H1 (cell line): Measurements from ENCODE around the gene TXNRD2. TPM values are rescaled to one million over a fixed set of nuclear protein-coding genes. Genes with fewer than 3 reads are reported as not detected.

Source experiments
- CTCF ChIA-PET: fragments of 300-600 bp; sonication (Branson Sonifier 250); formaldehyde crosslinking; loops from one replicate; lab custom pipeline; 2021; ENCODE audit not compliant: partially characterized antibody; lab: Charles Lee
- POLR2A ChIA-PET: fragments of 300-600 bp; sonication (Branson Sonifier 250); formaldehyde crosslinking; loops from one replicate; lab custom pipeline; 2021; ENCODE audit warnings: inconsistent platforms; ENCODE audit not compliant: partially characterized antibody; lab: Charles Lee
- DNase-seq, 2 experiments: peaks; one replicate each; pipeline versions ENCODE4 v3.0.0 to v3.0.0-alpha.2; 2010 to 2022; ENCODE audit warnings: low spot score in 2 of 2, low read depth in 1 of 2, mixed read lengths in 1 of 2
- FAIRE-seq: peaks from 2 replicates; lab custom pipeline; 2011; peaks lifted over from hg19 to GRCh38; lab: Jason Lieb, UNC
- H2AFZ ChIP-seq: 2 replicates; pipeline ENCODE4 v1.8.1; 2012; ENCODE audit warnings: low read length, inconsistent platforms
- H2AK5ac ChIP-seq: 2 replicates; pipeline ENCODE4 v1.6.1; 2013; ENCODE audit warnings: low read depth, low read length
- H2BK120ac ChIP-seq: replicated peaks from 2 replicates; pipeline ENCODE3; 2013; ENCODE audit warnings: low read depth, low read length, inconsistent platforms
- H2BK12ac ChIP-seq: 2 replicates; pipeline ENCODE4 v1.6.1; 2013; ENCODE audit warnings: low read depth, low read length
- H2BK15ac ChIP-seq: 2 replicates; pipeline ENCODE4 v1.6.1; 2013; ENCODE audit warnings: low read length
- H2BK20ac ChIP-seq: 2 replicates; pipeline ENCODE4 v1.6.1; 2013; ENCODE audit warnings: low read length
- H2BK5ac ChIP-seq: 2 replicates; pipeline ENCODE4 v1.6.1; 2013; ENCODE audit warnings: low read depth, low read length
- H3K14ac ChIP-seq: 2 replicates; pipeline ENCODE4 v1.6.1; 2013; ENCODE audit warnings: inconsistent platforms; ENCODE audit not compliant: insufficient read length
- H3K18ac ChIP-seq: 2 replicates; pipeline ENCODE4 v1.6.1; 2013; ENCODE audit warnings: low read length; ENCODE audit errors: extremely low read depth
- H3K23ac ChIP-seq: 2 replicates; pipeline ENCODE4 v1.6.1; 2013; ENCODE audit warnings: inconsistent platforms; ENCODE audit not compliant: insufficient read length
- H3K23me2 ChIP-seq: 2 replicates; pipeline ENCODE4 v1.6.1; 2013; ENCODE audit warnings: low read depth, low read length
- H3K27ac ChIP-seq: 2 replicates; pipeline ENCODE4 v1.6.1; 2011; ENCODE audit warnings: low read depth, low read length, inconsistent platforms
- H3K27me3 ChIP-seq, 4 experiments: replicated peaks in 1 of 4; 1 replicate in 1 of 4; 2 replicates in 3 of 4; pipeline versions ENCODE4 v1.6.1 to v1.8.1; 2011 to 2013; ENCODE audit warnings: low read length in 3 of 4, mild to moderate bottlenecking in 3 of 4, inconsistent platforms in 2 of 4, mixed read lengths in 2 of 4, moderate library complexity in 1 of 4; ENCODE audit not compliant: control insufficient read depth in 3 of 4, insufficient read depth in 3 of 4; ENCODE audit errors: extremely low read depth in 1 of 4
- H3K36me3 ChIP-seq, 4 experiments: 2 replicates each; pipeline versions ENCODE4 v1.6.1 to v1.8.1; 2011 to 2013; ENCODE audit warnings: mild to moderate bottlenecking in 4 of 4, low read length in 3 of 4, moderate library complexity in 2 of 4, control low read depth in 1 of 4, inconsistent platforms in 1 of 4; ENCODE audit not compliant: insufficient read depth in 4 of 4, control insufficient read depth in 2 of 4
- H3K4ac ChIP-seq: replicated peaks from 2 replicates; pipeline ENCODE3; 2013; ENCODE audit warnings: low read length, low read depth, mixed read lengths, inconsistent platforms; ENCODE audit not compliant: insufficient read length
- H3K4me1 ChIP-seq, 4 experiments: replicated peaks in 1 of 4; 1 replicate in 1 of 4; 2 replicates in 3 of 4; pipeline versions ENCODE4 v1.6.1 to v1.8.1; 2011 to 2013; ENCODE audit warnings: low read length in 3 of 4, inconsistent platforms in 2 of 4, mixed read lengths in 1 of 4; ENCODE audit not compliant: insufficient read depth in 4 of 4, control insufficient read depth in 3 of 4
- H3K4me2 ChIP-seq, 2 experiments: 2 replicates each; pipeline versions ENCODE4 v1.6.1 to v1.8.1; 2011 to 2013; ENCODE audit warnings: low read depth in 2 of 2, low read length in 2 of 2, control low read depth in 1 of 2, inconsistent platforms in 1 of 2, mild to moderate bottlenecking in 1 of 2; ENCODE audit not compliant: insufficient read depth in 1 of 2
- H3K4me3 ChIP-seq, 4 experiments: fragments of 200-600, 300-600 bp in 1 of 4; sonication (generic), shearing (Covaris generic), sonication (Bioruptor Twin) in 1 of 4; 2 replicates each; pipeline versions ENCODE4 v1.5.1 to v1.8.1; 2011 to 2016; ENCODE audit warnings: low read length in 4 of 4, low read depth in 3 of 4, control low read depth in 2 of 4, inconsistent platforms in 2 of 4, mild to moderate bottlenecking in 2 of 4, mixed read lengths in 1 of 4, moderate library complexity in 1 of 4; ENCODE audit not compliant: insufficient read depth in 2 of 4; ENCODE audit errors: extremely low read depth in 1 of 4
- H3K56ac ChIP-seq: replicated peaks from 2 replicates; pipeline ENCODE3; 2013; ENCODE audit warnings: low read depth, mild to moderate bottlenecking, mixed read lengths, low read length, inconsistent platforms; ENCODE audit not compliant: insufficient read length
- H3K79me1 ChIP-seq: 2 replicates; pipeline ENCODE4 v1.6.1; 2013; ENCODE audit warnings: low read depth, low read length, control low read depth
- H3K79me2 ChIP-seq, 2 experiments: 2 replicates each; pipeline versions ENCODE4 v1.6.1 to v1.8.1; 2012 to 2013; ENCODE audit warnings: low read length in 2 of 2, mild to moderate bottlenecking in 2 of 2, inconsistent platforms in 1 of 2; ENCODE audit not compliant: insufficient read depth in 2 of 2, control insufficient read depth in 1 of 2
- H3K9ac ChIP-seq, 4 experiments: replicated peaks in 1 of 4; 1 replicate in 1 of 4; 2 replicates in 3 of 4; pipeline versions ENCODE4 v1.6.1 to v1.8.1; 2011 to 2013; ENCODE audit warnings: low read depth in 3 of 4, low read length in 3 of 4, control low read depth in 2 of 4, mild to moderate bottlenecking in 2 of 4, moderate library complexity in 2 of 4, inconsistent platforms in 1 of 4; ENCODE audit errors: extremely low read depth in 1 of 4
- H3K9me3 ChIP-seq, 2 experiments: 2 replicates each; pipeline versions ENCODE4 v1.6.1 to v1.8.1; 2012 to 2013; ENCODE audit warnings: mild to moderate bottlenecking in 2 of 2, moderate library complexity in 2 of 2, control low read depth in 1 of 2, inconsistent platforms in 1 of 2, low read depth in 1 of 2, low read length in 1 of 2, mixed read lengths in 1 of 2; ENCODE audit not compliant: insufficient read depth in 2 of 2
- H4K20me1 ChIP-seq, 2 experiments: replicated peaks in 1 of 2; 2 replicates each; pipeline versions ENCODE3 to v1.8.1; 2011 to 2013; ENCODE audit warnings: inconsistent platforms in 2 of 2, low read length in 2 of 2, mild to moderate bottlenecking in 1 of 2; ENCODE audit not compliant: insufficient read depth in 2 of 2, control insufficient read depth in 1 of 2
- H4K5ac ChIP-seq: 2 replicates; pipeline ENCODE4 v1.6.1; 2013; ENCODE audit warnings: low read length, low read depth, mixed read lengths, inconsistent platforms; ENCODE audit not compliant: insufficient read length
- H4K8ac ChIP-seq: 2 replicates; pipeline ENCODE4 v1.8.0; 2013; ENCODE audit warnings: mild to moderate bottlenecking, moderate library complexity, low read length, inconsistent platforms; ENCODE audit not compliant: insufficient read depth; ENCODE audit errors: extremely low read depth
- H4K91ac ChIP-seq: replicated peaks from 2 replicates; pipeline ENCODE3; 2013; ENCODE audit warnings: low read length, mixed read lengths, inconsistent platforms; ENCODE audit not compliant: insufficient read length
- CREB1 ChIP-seq: IDR thresholded peaks from 2 replicates; pipeline ENCODE4 v1.6.1; 2012; ENCODE audit warnings: inconsistent platforms
- SIRT6 ChIP-seq: IDR thresholded peaks from one replicate; pipeline ENCODE4 v1.7.1; 2012; ENCODE audit warnings: low read length, inconsistent platforms
- WGBS, 2 experiments: shearing (Covaris generic) in 1 of 2; methylation state at CpG; one replicate each; pipeline versions ENCODE4 v1.1.6 to v1.1.7; 2013 to 2015; ENCODE audit warnings: low lambda C conversion rate in 2 of 2, mixed read lengths in 2 of 2, inconsistent platforms in 1 of 2, low coverage in 1 of 2, missing lambda C conversion rate in 1 of 2; ENCODE audit not compliant: insufficient replicate concordance in 2 of 2, insufficient coverage in 1 of 2, insufficient read length in 1 of 2; ENCODE audit errors: extremely low coverage in 1 of 2, missing lambda C conversion rate in 1 of 2; 5-methylcytosine and 5-hydroxymethylcytosine counted together
- polyA plus RNA-seq, 7 experiments: library from polyadenylated mRNA; depleted of rRNA in 3 of 7; stranded (reverse) in 5 of 7; unstranded in 2 of 7; fragments of >200 nt in 5 of 7; fragments of 200-250 nt in 2 of 7; gene quantifications; 1 replicate in 5 of 7; 2 replicates in 1 of 7; 4 replicates in 1 of 7; pipeline versions ENCODE4 v1.2.1 to v1.2.3, GENCODE V29; 2011 to 2013; ENCODE audit warnings: missing spikeins in 2 of 7, mixed read lengths in 2 of 7
- total RNA-seq: library from RNA; stranded (reverse); fragmentation: NEBNext Ultra II Directional; extraction: Animal tissue kit (Norgen Biotek cat#: 25700); gene quantifications from 2 replicates; pipeline ENCODE4 v1.2.1, GENCODE V29; 2021
- TF ChIP-seq, protein P1 (sequence below), 3 experiments: IDR thresholded peaks; 1 replicate in 2 of 3; 2 replicates in 1 of 3; pipeline versions ENCODE4 v1.5.1 to v1.6.1; 2011; ENCODE audit warnings: low read length in 3 of 3, mild to moderate bottlenecking in 3 of 3, inconsistent platforms in 2 of 3, low read depth in 1 of 3, moderate library complexity in 1 of 3; ENCODE audit not compliant: insufficient read depth in 1 of 3; ENCODE audit errors: control extremely low read depth in 1 of 3

Gene TXNRD2
- total and polyA plus RNA-seq, 2 of the 8 experiments (the other 6 are each of a cell fraction or from before 2014, with no cell fraction given) = 14.8 to 21.9 TPM

DNA sequence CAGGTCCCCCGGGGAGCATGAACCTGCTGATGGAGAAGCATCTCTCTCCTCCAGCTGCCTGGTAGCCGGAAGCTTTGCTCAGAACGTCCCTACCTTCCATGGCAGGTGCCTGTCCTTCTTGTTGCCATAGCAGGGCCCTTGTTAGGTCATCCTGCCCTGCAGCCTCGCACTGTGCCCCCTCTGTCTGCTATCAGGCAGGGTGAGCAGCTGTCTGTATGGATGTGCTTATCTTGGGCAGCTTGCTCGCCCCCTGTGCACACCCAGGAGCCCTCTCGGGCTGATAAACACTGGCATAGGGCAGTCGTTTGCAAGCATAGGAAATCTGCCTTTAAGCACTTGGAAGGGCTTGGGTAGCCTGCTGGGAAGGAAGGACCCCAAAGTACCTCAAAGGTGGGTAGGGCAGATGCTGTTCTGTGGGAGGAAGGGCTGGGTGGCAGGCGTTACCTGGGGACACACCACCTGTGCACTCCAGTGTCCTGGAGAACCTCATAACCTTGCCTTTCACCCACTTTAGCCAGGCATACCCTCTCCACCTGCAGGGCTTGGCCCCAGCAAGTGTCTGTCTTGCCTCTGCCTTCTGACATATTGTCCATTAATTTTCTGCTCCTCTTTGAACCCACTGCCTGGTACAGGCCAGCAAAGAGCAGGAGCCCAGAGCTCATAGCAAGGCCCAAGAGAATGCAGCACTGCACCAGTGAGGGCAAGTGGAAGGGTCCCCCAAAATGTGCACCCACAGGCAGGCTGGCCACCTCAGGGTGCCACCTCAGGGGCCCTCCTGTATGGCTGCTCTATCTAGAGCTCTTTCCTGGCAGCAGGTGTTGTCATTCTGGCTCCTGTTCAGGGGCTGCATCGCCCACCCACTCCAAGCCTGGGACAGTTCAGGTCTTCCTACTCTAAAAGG is 8.0 kb downstream of the TXNRD2 start:
- no peaks in the 10 kb centered on the region for H3K4me1 ChIP-seq
- no peak overlapping the region for H2AFZ ChIP-seq
- H3K4ac ChIP-seq = no peak overlapping the region
- no peak overlapping the region for H3K4me3 ChIP-seq
- H2BK15ac ChIP-seq = no peak overlapping the region
- WGBS, 2 experiments = 85% methylated on average over 9 of the region's 9 CpGs; no CpG with 5 or more reads in 1 of the 2 experiments
- no peak overlapping the region for H3K18ac ChIP-seq
- no peak overlapping the region for H3K23ac ChIP-seq
- no peak overlapping the region for H4K5ac ChIP-seq
- no peak overlapping the region for H2BK120ac ChIP-seq
- no peaks in the 10 kb centered on the region for H3K36me3 ChIP-seq
- H3K56ac ChIP-seq = no peak overlapping the region
- POLR2A ChIA-PET = interaction anchor here (0.6 kb wide), 1 partner anchor 495 kb away, joined by 3 read pairs; no protein-coding TSS in a partner anchor
- H3K79me2 ChIP-seq = no peaks in the 10 kb centered on the region
- TF ChIP-seq, protein P1, sequence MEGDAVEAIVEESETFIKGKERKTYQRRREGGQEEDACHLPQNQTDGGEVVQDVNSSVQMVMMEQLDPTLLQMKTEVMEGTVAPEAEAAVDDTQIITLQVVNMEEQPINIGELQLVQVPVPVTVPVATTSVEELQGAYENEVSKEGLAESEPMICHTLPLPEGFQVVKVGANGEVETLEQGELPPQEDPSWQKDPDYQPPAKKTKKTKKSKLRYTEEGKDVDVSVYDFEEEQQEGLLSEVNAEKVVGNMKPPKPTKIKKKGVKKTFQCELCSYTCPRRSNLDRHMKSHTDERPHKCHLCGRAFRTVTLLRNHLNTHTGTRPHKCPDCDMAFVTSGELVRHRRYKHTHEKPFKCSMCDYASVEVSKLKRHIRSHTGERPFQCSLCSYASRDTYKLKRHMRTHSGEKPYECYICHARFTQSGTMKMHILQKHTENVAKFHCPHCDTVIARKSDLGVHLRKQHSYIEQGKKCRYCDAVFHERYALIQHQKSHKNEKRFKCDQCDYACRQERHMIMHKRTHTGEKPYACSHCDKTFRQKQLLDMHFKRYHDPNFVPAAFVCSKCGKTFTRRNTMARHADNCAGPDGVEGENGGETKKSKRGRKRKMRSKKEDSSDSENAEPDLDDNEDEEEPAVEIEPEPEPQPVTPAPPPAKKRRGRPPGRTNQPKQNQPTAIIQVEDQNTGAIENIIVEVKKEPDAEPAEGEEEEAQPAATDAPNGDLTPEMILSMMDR (IDR thresholded peaks at IDR 0.05; ENCODE audit: control extremely low read depth in 1 of 3, insufficient read depth in 1 of 3, low read depth in 1 of 3, low read length in 3 of 3) = no peak
- TF ChIP-seq CREB1 (no peak), SIRT6 (no peak)
- CTCF ChIA-PET = interaction anchor here (0.6 to 1.8 kb wide), 7 partner anchors 14 to 997 kb away, joined by 3 to 7 read pairs (median 5); no protein-coding TSS in a partner anchor
- no peak overlapping the region for H3K9ac ChIP-seq
- no peak overlapping the region for H3K14ac ChIP-seq
- H3K27me3 ChIP-seq = no peaks in the 10 kb centered on the region
- H3K4me2 ChIP-seq = no peak overlapping the region
- no peak overlapping the region for H2BK12ac ChIP-seq
- H3K27ac ChIP-seq = no peak overlapping the region; the same call in 1 of the 2 replicates
- H2BK20ac ChIP-seq = no peak overlapping the region
- H3K9me3 ChIP-seq = no peaks in the 10 kb centered on the region
- H4K20me1 ChIP-seq = peaks cover 0 to 1% of the 10 kb centered on the region in 2 experiments
- no peak overlapping the region for H4K8ac ChIP-seq
- H2AK5ac ChIP-seq = no peak overlapping the region
- no peaks in the 10 kb centered on the region for H3K79me1 ChIP-seq
- DNase-seq (no peak), FAIRE-seq (no peak)
- H2BK5ac ChIP-seq = no peak overlapping the region
- no peak overlapping the region for H4K91ac ChIP-seq
- no peaks in the 10 kb centered on the region for H3K23me2 ChIP-seq
